ENCODE data around the gene GPR39.

The GPR39 gene

GRCh38 chr2:132448331-132448730 is 31.7 kb downstream of the GPR39 start:
- no peak for DNase-seq

- DNase-seq: no peak
Observed at GRCh38 chr2:132448771-132449170, 32.2 kb downstream of the GPR39 start.

- DNase-seq: no peak
Observed at GRCh38 chr2:132449868-132450267, 33.3 kb downstream of the GPR39 start.

- no peak for DNase-seq
Observed at GRCh38 chr2:132460781-132461180, 44.2 kb downstream of the GPR39 start.

- DNase-seq: no peak
Observed at GRCh38 chr2:132462236-132462635, 45.6 kb downstream of the GPR39 start.

- no peak for DNase-seq
Observed at GRCh38 chr2:132463719-132464118, 47.1 kb downstream of the GPR39 start.

GRCh38 chr2:132465917-132466316 is 49.3 kb downstream of the GPR39 start:
- no peak for DNase-seq

- DNase-seq: no peak
Observed at GRCh38 chr2:132466428-132467028, 49.9 kb downstream of the GPR39 start.

- DNase-seq: no peak
Observed at GRCh38 chr2:132468821-132469675, 52.4 kb downstream of the GPR39 start.

- no peak for DNase-seq
Observed at GRCh38 chr2:132470746-132471145, 54.1 kb downstream of the GPR39 start.

GRCh38 chr2:132473174-132473883 is 56.7 kb downstream of the GPR39 start:
- DNase-seq: no peak

GRCh38 chr2:132475615-132476014 is 59.0 kb downstream of the GPR39 start:
- DNase-seq: no peak

GRCh38 chr2:132477436-132477835 is 60.8 kb downstream of the GPR39 start:
- DNase-seq: no peak

- no peak for DNase-seq
Observed at GRCh38 chr2:132477962-132478361, 61.4 kb downstream of the GPR39 start.

- no peak for DNase-seq
Observed at GRCh38 chr2:132478461-132479105, 62.0 kb downstream of the GPR39 start.

GRCh38 chr2:132479155-132479554 is 62.5 kb downstream of the GPR39 start:
- no peak for DNase-seq

GRCh38 chr2:132482821-132483220 is 66.2 kb downstream of the GPR39 start:
- DNase-seq: no peak

GRCh38 chr2:132484144-132484543 is 67.5 kb downstream of the GPR39 start:
- DNase-seq: no peak

- DNase-seq: no peak
Observed at GRCh38 chr2:132488491-132488890, 71.9 kb downstream of the GPR39 start.

- DNase-seq: no peak
Observed at GRCh38 chr2:132489150-132489549, 72.5 kb downstream of the GPR39 start.

GRCh38 chr2:132495881-132496280 is 79.3 kb downstream of the GPR39 start:
- no peak for DNase-seq

GRCh38 chr2:132496555-132496954 is 80.0 kb downstream of the GPR39 start:
- DNase-seq: no peak

GRCh38 chr2:132497591-132497990 is 81.0 kb downstream of the GPR39 start:
- DNase-seq: no peak
